K562 (cell line): Measurements from ENCODE around the gene ZNF598. TPM values are rescaled to one million over a fixed set of nuclear protein-coding genes. Genes with fewer than 3 reads are reported as not detected.

Source experiments
- CBX3 ChIP-seq, 2 experiments: IDR thresholded peaks; 1 replicate in 1 of 2; 2 replicates in 1 of 2; pipeline ENCODE4 v1.6.1; 2012; ENCODE audit warnings: inconsistent platforms in 2 of 2, low read length in 2 of 2, borderline replicate concordance in 1 of 2, control low read depth in 1 of 2
- CEBPG ChIP-seq, 3 experiments: fragments of 200-800 bp in 1 of 3; sonication (Bioruptor generic) in 1 of 3; sonication (generic) in 1 of 3; formaldehyde crosslinking in 1 of 3; IDR thresholded peaks in 2 of 3; conservative IDR thresholded peaks in 1 of 3; 2 replicates each; pipeline versions ENCODE4 v1.6.1 to v1.8.0; 2016 to 2022; ENCODE audit warnings: missing compliant biosample characterization in 2 of 3, missing genetic modification characterization in 2 of 3, mild to moderate bottlenecking in 1 of 3, missing genetic modification reagents in 1 of 3
- EP400 ChIP-seq: fragments of 450-650 bp; IDR thresholded peaks from 2 replicates; pipeline ENCODE4 v1.6.1; 2017; ENCODE audit warnings: antibody characterized with exemption, mild to moderate bottlenecking, moderate library complexity
- FOXK2 ChIP-seq, 2 experiments: fragments of 450-650 bp; IDR thresholded peaks in 1 of 2; conservative IDR thresholded peaks in 1 of 2; 2 replicates each; pipeline ENCODE4 v1.6.1; 2016; ENCODE audit warnings: low read depth in 2 of 2, mild to moderate bottlenecking in 1 of 2
- GATA2 ChIP-seq: sonication (generic); formaldehyde crosslinking; IDR thresholded peaks from 2 replicates; pipeline ENCODE4 v1.4.0; 2020; ENCODE audit warnings: mild to moderate bottlenecking, missing genetic modification reagents
- HDAC2 ChIP-seq: fragments of 450-650 bp; IDR thresholded peaks from 2 replicates; pipeline ENCODE4 v1.6.1; 2016; ENCODE audit warnings: mild to moderate bottlenecking
- IRF2 ChIP-seq: sonication (generic); formaldehyde crosslinking; IDR thresholded peaks from 2 replicates; pipeline ENCODE4 v1.8.1; 2022; ENCODE audit warnings: mild to moderate bottlenecking, missing genetic modification reagents
- KDM5B ChIP-seq: fragments of 200-600 bp; sonication (generic); IDR thresholded peaks from 2 replicates; pipeline ENCODE4 v1.6.1; 2012; ENCODE audit warnings: low read depth, mild to moderate bottlenecking, moderate library complexity, low read length, control low read depth, inconsistent platforms; ENCODE audit not compliant: insufficient replicate concordance
- L3MBTL2 ChIP-seq: fragments of 450-650 bp; IDR thresholded peaks from 2 replicates; pipeline ENCODE4 v1.6.1; 2016; ENCODE audit warnings: mild to moderate bottlenecking, moderate library complexity
- MEF2A ChIP-seq: IDR thresholded peaks from 2 replicates; pipeline ENCODE4 v1.6.1; 2011; ENCODE audit warnings: low read depth, mild to moderate bottlenecking, low read length, moderate library complexity; ENCODE audit not compliant: control insufficient read depth
- MTA1 ChIP-seq: fragments of 450-650 bp; IDR thresholded peaks from 2 replicates; pipeline ENCODE4 v1.6.1; 2017; ENCODE audit warnings: borderline replicate concordance
- NFIC ChIP-seq: fragments of 450-650 bp; IDR thresholded peaks from 2 replicates; pipeline ENCODE4 v1.6.1; 2017; ENCODE audit warnings: mild to moderate bottlenecking, inconsistent platforms
- NFYB ChIP-seq: IDR thresholded peaks from 2 replicates; pipeline ENCODE4 v1.6.1; 2011; ENCODE audit warnings: mild to moderate bottlenecking, moderate library complexity; ENCODE audit not compliant: insufficient read length; ENCODE audit errors: extremely low read depth
- NR2C1 ChIP-seq, 2 experiments: fragments of 450-650 bp; IDR thresholded peaks; 2 replicates each; pipeline ENCODE4 v1.6.1; 2017; ENCODE audit warnings: mild to moderate bottlenecking in 2 of 2, antibody characterized with exemption in 1 of 2, inconsistent platforms in 1 of 2, missing compliant biosample characterization in 1 of 2, missing genetic modification characterization in 1 of 2
- NR2C2 ChIP-seq, 2 experiments: fragments of 200-800 bp in 1 of 2; sonication (Bioruptor generic) in 1 of 2; sonication (generic) in 1 of 2; formaldehyde crosslinking in 1 of 2; IDR thresholded peaks; 2 replicates each; pipeline versions ENCODE4 v1.6.1 to v1.8.0; 2016 to 2022; ENCODE audit warnings: mild to moderate bottlenecking in 1 of 2, missing compliant biosample characterization in 1 of 2, missing genetic modification characterization in 1 of 2, missing genetic modification reagents in 1 of 2
- PTBP1 ChIP-seq: fragments of 200-400 bp; formaldehyde crosslinking; IDR thresholded peaks from 2 replicates; pipeline ENCODE4 v1.6.1; 2017; ENCODE audit warnings: low read depth, low read length
- RAD51 ChIP-seq: fragments of 450-650 bp; IDR thresholded peaks from 2 replicates; pipeline ENCODE4 v1.7.1; 2016; ENCODE audit warnings: low read depth, mild to moderate bottlenecking, borderline replicate concordance
- RBM34 ChIP-seq: fragments of 200-400 bp; formaldehyde crosslinking; IDR thresholded peaks from 2 replicates; pipeline ENCODE4 v1.6.1; 2018; ENCODE audit warnings: low read length, borderline replicate concordance; ENCODE audit not compliant: insufficient read depth
- SIN3A ChIP-seq, 2 experiments: fragments of 150-350 bp in 1 of 2; IDR thresholded peaks; 2 replicates each; pipeline ENCODE4 v1.6.1; 2011 to 2016; ENCODE audit warnings: borderline replicate concordance in 2 of 2, low read depth in 2 of 2, low read length in 2 of 2, mild to moderate bottlenecking in 2 of 2, moderate library complexity in 2 of 2; ENCODE audit not compliant: control insufficient read depth in 1 of 2
- TEAD4 ChIP-seq, 2 experiments: sonication (generic) in 1 of 2; formaldehyde crosslinking in 1 of 2; IDR thresholded peaks; 2 replicates each; pipeline versions ENCODE4 v1.6.1 to v1.8.0; 2012 to 2022; ENCODE audit warnings: borderline replicate concordance in 1 of 2, inconsistent platforms in 1 of 2, low read length in 1 of 2, mild to moderate bottlenecking in 1 of 2, missing genetic modification reagents in 1 of 2
- XRCC5 ChIP-seq: fragments of 200-400 bp; formaldehyde crosslinking; IDR thresholded peaks from 2 replicates; pipeline ENCODE4 v1.6.1; 2017; ENCODE audit warnings: low read depth, mild to moderate bottlenecking, low read length
- ZNF431 ChIP-seq: sonication (generic); formaldehyde crosslinking; IDR thresholded peaks from 2 replicates; pipeline ENCODE4 v1.8.0; 2022; ENCODE audit warnings: mild to moderate bottlenecking, missing genetic modification reagents
- polyA plus RNA-seq, 8 experiments: library from polyadenylated mRNA; depleted of rRNA in 4 of 8; stranded (reverse) in 5 of 8; unstranded in 3 of 8; fragments of >200 nt; fragmentation: Nextera tagmentation in 2 of 8; fragmentation: Illumina TruSeq in 1 of 8; extraction: Ambion mirVana in 2 of 8; extraction: Trizol in 1 of 8; gene quantifications; 2 replicates each; pipeline versions ENCODE4 v1.2.1 to v1.2.3, GENCODE V29; 2011 to 2014; ENCODE audit warnings: inconsistent platforms in 1 of 8, missing spikeins in 1 of 8
- total RNA-seq, 7 experiments: library from RNA; depleted of rRNA in 6 of 7; stranded (reverse); fragments of >200 nt in 6 of 7; fragmentation: Illumina TruSeq in 2 of 7; extraction: Trizol in 2 of 7; gene quantifications; 2 replicates each; pipeline versions ENCODE4 v1.2.1 to v1.2.3, GENCODE V29; 2011 to 2021; ENCODE audit warnings: low replicate concordance in 1 of 7
- TF ChIP-seq, protein P1 (sequence below): IDR thresholded peaks from 2 replicates; pipeline ENCODE4 v1.6.1; 2016; ENCODE audit warnings: missing genetic modification characterization, missing compliant biosample characterization
- TF ChIP-seq, protein P2 (sequence below): fragments of 450-650 bp; formaldehyde crosslinking; IDR thresholded peaks from 2 replicates; pipeline ENCODE4 v1.4.0; 2020; ENCODE audit warnings: mild to moderate bottlenecking, mixed read lengths

The ZNF598 gene
- total and polyA plus RNA-seq, 9 of the 15 experiments (the other 6 are each of a cell fraction or from before 2014, with no cell fraction given): 0.11 to 115 (median 29.6) TPM

DNA sequence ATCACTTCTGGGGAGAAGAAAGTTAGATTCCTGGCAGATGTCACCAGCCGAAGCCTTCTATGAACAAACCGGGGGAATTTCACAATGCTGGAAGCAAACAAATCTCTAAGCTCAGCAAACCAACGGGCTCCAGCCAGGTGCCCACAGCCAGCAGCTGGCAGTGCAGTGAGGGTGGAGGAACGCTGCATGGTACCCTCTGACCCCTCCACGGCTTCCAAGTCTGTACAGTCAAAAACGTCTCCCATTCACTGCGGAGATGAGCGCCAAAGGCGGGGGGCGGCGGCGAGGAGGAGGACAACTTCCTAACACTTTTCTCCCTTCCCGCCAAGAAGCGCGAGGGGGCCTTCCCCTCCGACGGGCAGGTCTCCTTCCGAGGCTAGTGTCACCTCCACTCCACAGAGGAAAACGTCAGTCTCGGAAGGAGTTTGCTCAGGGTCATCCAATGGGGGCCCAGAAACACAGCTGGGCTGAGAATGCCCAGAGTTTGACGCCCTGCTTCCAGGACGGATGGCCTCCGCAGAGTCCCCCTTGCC is 924 bp downstream of the ZNF598 start (continued):
- TF ChIP-seq CEBPG (CRISPR knock-in tag; IDR thresholded peaks at IDR 0.05) (no peak), CEBPG (tag; conservative IDR thresholded peaks at IDR 0.05 in 1 of 2, IDR thresholded peaks at IDR 0.05 in 1 of 2) (0 out of 4 replicates have a peak, but pooled peaks of 1 of the 2 experiments have one; percentile 1), MTA1 (no peak), NFIC (no peak), XRCC5 (no peak), EP400 (0 out of 2 replicates have a peak, but pooled peaks have one; percentile 6), NFYB (no peak), CBX3 (IDR thresholded peaks at IDR 0.05; ENCODE audit: borderline replicate concordance in 1 of 2, low read length in 2 of 2) (peak in 1 of 2 experiments; percentile 37; a peak in 1 of 3 replicates), RBM34 (no peak), HDAC2 (no peak), SIN3A (IDR thresholded peaks at IDR 0.05; ENCODE audit: borderline replicate concordance in 2 of 2, control insufficient read depth in 1 of 2, low read depth in 2 of 2, low read length in 2 of 2) (peak in 1 of 2 experiments; percentile 62; a peak in 1 of 4 replicates), L3MBTL2 (peak; percentile 96), RAD51 (no peak), TEAD4 (IDR thresholded peaks at IDR 0.05; ENCODE audit: low read length) (0 out of 2 replicates have a peak, but pooled peaks have one; percentile 31), TEAD4 (CRISPR knock-in tag; IDR thresholded peaks at IDR 0.05; ENCODE audit: borderline replicate concordance) (no peak), FOXK2 (conservative IDR thresholded peaks at IDR 0.05 in 1 of 2, IDR thresholded peaks at IDR 0.05 in 1 of 2; ENCODE audit: low read depth in 2 of 2) (no peak), PTBP1 (no peak), ZNF431 (0 out of 2 replicates have a peak, but pooled peaks have one; percentile 50), MEF2A (no peak), NR2C2 (CRISPR knock-in tag; IDR thresholded peaks at IDR 0.05) (no peak), NR2C2 (tag; IDR thresholded peaks at IDR 0.05) (peak; percentile 37), NR2C1 (IDR thresholded peaks at IDR 0.05) (no peak), NR2C1 (tag; IDR thresholded peaks at IDR 0.05) (peak; percentile 23), IRF2 (CRISPR knock-in tag) (peak; percentile 7; the same call in 1 of the 2 replicates), KDM5B (peak; percentile 6), GATA2 (CRISPR knock-in tag) (no peak)
- TF ChIP-seq, protein P1, sequence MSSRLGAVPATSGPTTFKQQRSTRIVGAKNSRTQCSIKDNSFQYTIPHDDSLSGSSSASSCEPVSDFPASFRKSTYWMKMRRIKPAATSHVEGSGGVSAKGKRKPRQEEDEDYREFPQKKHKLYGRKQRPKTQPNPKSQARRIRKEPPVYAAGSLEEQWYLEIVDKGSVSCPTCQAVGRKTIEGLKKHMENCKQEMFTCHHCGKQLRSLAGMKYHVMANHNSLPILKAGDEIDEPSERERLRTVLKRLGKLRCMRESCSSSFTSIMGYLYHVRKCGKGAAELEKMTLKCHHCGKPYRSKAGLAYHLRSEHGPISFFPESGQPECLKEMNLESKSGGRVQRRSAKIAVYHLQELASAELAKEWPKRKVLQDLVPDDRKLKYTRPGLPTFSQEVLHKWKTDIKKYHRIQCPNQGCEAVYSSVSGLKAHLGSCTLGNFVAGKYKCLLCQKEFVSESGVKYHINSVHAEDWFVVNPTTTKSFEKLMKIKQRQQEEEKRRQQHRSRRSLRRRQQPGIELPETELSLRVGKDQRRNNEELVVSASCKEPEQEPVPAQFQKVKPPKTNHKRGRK (tag): no peak
- TF ChIP-seq, protein P2, sequence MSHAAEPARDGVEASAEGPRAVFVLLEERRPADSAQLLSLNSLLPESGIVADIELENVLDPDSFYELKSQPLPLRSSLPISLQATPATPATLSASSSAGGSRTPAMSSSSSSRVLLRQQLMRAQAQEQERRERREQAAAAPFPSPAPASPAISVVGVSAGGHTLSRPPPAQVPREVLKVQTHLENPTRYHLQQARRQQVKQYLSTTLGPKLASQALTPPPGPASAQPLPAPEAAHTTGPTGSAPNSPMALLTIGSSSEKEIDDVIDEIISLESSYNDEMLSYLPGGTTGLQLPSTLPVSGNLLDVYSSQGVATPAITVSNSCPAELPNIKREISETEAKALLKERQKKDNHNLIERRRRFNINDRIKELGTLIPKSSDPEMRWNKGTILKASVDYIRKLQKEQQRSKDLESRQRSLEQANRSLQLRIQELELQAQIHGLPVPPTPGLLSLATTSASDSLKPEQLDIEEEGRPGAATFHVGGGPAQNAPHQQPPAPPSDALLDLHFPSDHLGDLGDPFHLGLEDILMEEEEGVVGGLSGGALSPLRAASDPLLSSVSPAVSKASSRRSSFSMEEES (CRISPR knock-in tag): no peak
